ENCODE measurements around the gene ARAP2. TPM values are rescaled to one million over a fixed set of nuclear protein-coding genes. Genes with fewer than 3 reads are reported as not detected.

ARAP2 gene
- total RNA-seq, 1 donor from 2014 or later, result 37.5 TPM

GRCh38 chr4:36054694-36055422 lies 189.5 kb downstream of the ARAP2 start:
- intact Hi-C loops (cut with micrococcal nuclease), result no loop called here

- intact Hi-C loops (cut with micrococcal nuclease), result no loop called here
Observed at GRCh38 chr4:36053930-36054329, 190.4 kb downstream of the ARAP2 start.

- intact Hi-C loops (cut with micrococcal nuclease), result no loop called here
Observed at GRCh38 chr4:36051634-36052033, 192.7 kb downstream of the ARAP2 start.

DNA sequence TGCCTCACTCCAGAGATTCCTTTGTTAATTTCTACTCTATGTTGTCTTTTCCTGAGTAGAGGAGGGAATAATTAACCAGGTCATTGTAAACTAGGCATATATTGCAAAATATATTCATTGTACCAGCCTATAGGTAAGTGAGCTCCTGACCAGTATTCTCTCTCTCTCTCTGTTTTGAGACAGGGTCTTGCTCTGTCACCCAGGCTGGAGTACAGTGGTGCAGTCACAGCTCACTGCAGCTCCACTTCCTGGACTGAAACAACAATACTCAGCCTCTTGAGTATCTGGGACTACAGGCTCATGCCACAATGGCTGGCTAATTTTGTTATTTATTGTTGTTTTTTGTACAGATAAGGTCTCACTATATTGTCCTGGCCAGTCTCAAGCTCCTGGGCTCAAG lies 198.3 kb downstream of the ARAP2 start:
- intact Hi-C loops (cut with micrococcal nuclease), result no loop called here

GRCh38 chr4:36043901-36044300 lies 200.4 kb downstream of the ARAP2 start:
- intact Hi-C loops (cut with micrococcal nuclease), result no loop called here

DNA sequence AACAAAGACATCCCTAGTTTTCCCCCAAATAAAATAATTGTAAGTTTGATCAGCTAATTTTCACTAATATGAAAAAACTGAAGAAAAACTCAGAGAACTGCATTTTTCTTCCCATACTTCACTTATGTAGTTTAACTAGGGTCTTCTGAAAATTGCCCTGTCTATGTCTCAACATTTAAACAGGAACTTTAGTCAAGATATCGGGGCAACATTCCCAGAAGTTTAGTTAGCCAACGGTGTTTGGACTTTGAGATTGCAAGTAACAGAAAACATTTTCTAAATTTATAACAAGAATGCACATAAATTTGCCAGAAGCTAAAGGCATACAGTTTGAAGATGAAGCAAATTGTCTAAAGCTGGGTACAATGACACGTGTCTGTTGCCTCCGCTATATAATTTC lies 201.1 kb downstream of the ARAP2 start:
- intact Hi-C loops (cut with micrococcal nuclease), result no loop called here

- intact Hi-C loops (cut with micrococcal nuclease), result no loop called here
Observed at GRCh38 chr4:36042122-36042970, 202.0 kb downstream of the ARAP2 start.

DNA sequence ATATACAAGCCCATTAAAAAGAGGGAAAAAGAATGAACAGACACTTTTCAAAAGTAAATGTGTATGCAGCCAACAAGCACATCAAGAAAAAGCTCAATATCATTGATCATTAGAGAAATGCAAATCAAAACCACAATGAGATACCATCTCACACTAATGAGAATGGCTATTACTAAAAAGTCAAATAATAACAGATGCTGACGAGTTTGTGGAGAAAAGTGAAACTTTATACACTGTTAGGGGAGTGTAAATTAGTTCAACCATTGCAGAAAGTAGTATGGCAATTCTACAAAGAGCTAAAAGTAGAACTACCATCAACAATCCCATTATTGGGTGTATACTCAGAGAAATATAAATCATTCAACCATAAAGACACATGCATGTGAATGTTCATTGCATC lies 203.0 kb downstream of the ARAP2 start:
- intact Hi-C loops (cut with micrococcal nuclease), result no loop called here

DNA sequence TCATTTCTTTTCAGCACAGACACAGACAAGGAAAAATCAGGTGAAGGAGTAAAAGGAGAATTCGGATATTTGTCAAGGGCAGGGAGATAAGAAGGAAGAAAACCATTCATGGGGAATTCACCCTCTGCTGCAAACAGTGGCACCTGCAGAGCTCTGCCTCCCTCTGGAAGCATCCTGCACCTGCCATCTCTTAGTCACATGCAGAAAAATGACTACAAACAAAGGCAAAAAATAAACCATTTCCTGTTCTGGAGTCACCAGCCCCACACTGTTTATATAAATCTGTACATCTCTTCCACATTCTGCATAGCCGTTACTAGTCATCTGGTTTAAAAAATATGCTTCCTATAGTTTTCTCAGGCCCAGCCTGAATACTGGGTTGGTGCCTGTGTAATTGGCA lies 205.3 kb downstream of the ARAP2 start:
- intact Hi-C loops (cut with micrococcal nuclease), result no loop called here

- intact Hi-C loops (cut with micrococcal nuclease), result no loop called here
Observed at GRCh38 chr4:36038491-36038890, 205.8 kb downstream of the ARAP2 start.

DNA sequence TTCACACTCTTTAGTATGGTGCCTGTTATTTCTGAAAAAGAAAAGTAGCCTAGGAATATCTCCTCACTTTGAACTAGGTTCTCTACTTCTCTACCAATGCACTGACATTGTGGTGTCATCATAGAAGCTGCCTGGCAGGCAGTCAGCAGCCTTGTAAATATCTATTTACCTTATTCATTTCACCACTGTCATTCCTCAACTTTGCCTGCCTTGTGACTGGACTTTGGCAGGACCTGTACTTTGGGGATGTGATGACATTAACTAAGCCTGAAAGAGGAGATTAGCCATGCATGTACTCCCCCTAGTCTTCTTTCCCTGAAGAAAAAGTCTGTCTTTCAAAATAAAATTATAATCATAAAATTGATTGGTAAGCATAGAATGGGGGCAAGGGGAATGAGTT lies 207.2 kb downstream of the ARAP2 start:
- intact Hi-C loops (cut with micrococcal nuclease), result no loop called here

- intact Hi-C loops (cut with micrococcal nuclease), result no loop called here
Observed at GRCh38 chr4:36029951-36030350, 214.4 kb downstream of the ARAP2 start.

DNA sequence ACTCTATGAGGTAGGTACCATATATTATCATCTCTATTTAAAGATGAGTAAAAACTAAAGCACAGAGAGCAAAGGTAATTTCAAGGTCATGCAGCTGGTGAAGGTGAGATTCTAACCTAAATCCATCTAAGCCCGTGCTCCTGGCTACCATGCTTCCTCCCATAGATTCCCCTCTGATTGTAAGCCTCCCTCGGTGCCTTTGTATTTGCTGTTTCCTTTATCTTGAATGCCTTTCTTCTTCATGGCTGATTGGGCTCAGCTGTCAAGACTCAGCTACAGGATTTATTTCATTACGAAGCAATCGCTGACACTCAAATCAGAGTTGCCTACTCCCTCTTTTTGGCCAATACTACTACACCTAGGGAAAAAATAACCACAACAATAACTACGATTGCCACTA lies 217.1 kb downstream of the ARAP2 start:
- intact Hi-C loops (cut with micrococcal nuclease), result no loop called here

DNA sequence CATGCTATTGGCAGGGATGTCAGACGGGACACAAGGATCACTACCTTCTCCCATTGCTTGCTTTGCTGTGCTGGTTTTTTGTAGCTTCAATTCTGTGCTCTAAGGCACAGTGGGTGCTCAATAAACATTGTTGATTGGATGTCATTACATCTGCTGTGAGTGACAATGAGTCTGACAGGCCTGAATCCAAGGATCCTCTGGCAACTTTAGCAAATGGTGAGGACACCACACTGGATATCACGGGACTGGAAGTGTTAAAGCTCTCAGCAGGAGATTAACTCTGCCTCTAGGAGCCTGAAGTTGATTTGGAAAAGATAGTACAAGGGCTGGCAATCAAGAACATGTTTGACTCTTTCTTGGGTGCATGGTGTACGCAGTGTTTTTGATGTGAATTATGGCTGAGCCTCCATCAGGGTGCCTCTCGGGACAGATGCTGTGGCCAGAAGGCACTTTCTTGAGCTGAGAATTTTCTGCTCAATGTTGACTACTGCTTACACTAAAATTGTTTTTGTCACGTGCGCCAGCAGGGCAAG lies 217.9 kb downstream of the ARAP2 start:
- intact Hi-C loops (cut with micrococcal nuclease), result no loop called here

DNA sequence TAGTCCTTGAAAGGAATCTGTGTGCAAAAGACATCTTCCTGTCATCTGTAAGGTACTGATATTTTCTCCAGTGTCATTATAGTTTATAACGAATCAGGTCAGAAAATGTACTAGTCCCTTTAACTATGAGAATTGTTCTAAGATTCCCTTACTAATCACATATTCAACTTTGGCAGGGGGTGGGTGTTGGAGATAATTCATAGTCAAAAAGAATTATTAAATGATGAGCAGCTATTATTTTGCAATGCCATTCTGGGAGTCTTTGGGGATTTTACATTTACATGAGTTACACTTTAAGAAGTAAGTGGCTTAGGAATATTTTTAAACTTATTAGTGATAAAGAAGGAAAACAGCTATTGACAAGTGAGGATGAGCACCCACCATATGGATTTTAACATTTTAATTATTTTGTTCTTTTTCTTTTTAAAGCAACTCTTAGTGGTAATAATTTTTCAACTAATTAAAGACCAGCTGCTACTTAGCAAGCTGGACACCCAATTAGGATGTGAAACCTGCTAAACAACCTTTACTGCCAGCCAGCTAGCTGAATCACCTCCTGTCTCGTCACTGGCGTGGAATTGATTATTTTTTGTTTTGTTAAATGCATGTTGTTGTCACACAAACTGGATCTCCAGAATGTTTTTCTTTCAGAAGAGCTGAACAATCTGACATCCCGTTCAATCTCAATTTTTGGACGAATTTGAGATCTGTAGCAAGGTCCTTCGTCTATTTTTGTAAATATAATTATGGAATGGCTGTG lies 219.2 kb downstream of the ARAP2 start:
- intact Hi-C loops (cut with micrococcal nuclease), result no loop called here

DNA sequence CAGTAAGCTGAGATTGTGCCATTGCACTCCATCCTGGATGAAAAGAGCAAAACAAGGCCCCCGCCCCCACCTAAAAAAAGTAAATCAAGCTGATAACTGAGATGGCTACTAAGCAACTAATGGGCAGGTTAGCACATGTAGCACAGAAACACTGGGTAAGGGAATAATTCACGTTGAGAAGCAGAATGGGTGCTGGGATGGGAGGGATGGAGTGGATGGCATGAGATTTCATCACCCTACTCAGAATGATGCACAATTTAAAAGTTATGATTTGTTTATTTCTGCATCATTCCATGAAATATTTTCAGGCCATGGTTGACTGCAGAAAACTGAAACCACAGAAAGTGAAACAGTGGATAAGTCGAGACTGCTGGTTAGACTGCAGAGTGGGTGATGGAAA lies 224.0 kb downstream of the ARAP2 start:
- intact Hi-C loops (cut with micrococcal nuclease), result no loop called here

Other genes starting within 250 kb of the ARAP2 start
- 0.07 and 0.09 TPM in 2 replicates for gene DTHD1, start 37.1 kb upstream of the ARAP2 start, total RNA-seq